Measurements from ENCODE around the gene DDX55. TPM values are rescaled to one million over a fixed set of nuclear protein-coding genes. Genes with fewer than 3 reads are reported as not detected.

The DDX55 gene
- total and polyA plus RNA-seq, 12 donors = 3.2 to 14.0 (median 5.3) TPM

DNA sequence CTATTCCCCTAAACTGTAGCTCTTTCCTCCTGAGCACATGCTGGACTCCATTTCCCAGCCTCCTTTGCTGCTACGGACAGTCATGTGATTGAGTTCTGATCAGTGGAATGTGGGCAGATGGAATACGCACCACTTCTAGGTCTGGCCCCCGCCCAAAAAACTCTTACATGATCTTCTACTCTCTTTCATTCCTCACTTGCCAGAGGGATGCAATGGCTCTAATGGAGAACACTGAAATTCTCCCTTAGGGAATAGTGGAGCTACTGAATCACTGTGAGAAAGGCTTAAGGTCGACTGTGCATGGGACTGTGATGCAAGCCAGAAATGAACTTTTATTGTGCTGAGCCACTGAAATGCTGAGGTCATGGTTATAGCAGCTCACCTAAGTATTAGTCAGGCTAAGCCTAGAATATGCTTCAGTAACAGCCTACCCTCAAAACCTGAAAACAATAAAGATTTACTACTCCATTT is 30.5 kb upstream of the DDX55 start:
- no peaks in the 10 kb centered on the region for H3K27me3 ChIP-seq
- peaks cover 0 to 5% (median 0%) of the 10 kb centered on the region in 11 donors for H3K9me3 ChIP-seq
- no peak overlapping the region for H3K4me3 ChIP-seq
- intact Hi-C loops (cut with DNase I) = loop anchor here in 1 of 10 donors (10.0 kb wide), 1 partner anchor 87 kb away; no protein-coding TSS in a partner anchor
- DNase-seq (peak; percentile 31 to 38), ATAC-seq (peak in 7 of 8 donors; percentile 46 to 90 (median 71))
- TF ChIP-seq, protein P1, sequence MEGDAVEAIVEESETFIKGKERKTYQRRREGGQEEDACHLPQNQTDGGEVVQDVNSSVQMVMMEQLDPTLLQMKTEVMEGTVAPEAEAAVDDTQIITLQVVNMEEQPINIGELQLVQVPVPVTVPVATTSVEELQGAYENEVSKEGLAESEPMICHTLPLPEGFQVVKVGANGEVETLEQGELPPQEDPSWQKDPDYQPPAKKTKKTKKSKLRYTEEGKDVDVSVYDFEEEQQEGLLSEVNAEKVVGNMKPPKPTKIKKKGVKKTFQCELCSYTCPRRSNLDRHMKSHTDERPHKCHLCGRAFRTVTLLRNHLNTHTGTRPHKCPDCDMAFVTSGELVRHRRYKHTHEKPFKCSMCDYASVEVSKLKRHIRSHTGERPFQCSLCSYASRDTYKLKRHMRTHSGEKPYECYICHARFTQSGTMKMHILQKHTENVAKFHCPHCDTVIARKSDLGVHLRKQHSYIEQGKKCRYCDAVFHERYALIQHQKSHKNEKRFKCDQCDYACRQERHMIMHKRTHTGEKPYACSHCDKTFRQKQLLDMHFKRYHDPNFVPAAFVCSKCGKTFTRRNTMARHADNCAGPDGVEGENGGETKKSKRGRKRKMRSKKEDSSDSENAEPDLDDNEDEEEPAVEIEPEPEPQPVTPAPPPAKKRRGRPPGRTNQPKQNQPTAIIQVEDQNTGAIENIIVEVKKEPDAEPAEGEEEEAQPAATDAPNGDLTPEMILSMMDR (IDR thresholded peaks at IDR 0.05) = no peak
- peaks cover 0 to 5% (median 0%) of the 10 kb centered on the region in 9 donors for H3K4me1 ChIP-seq
- peaks cover 0 to under 1% (median 0%) of the 10 kb centered on the region in 9 donors for H3K36me3 ChIP-seq
- H3K27ac ChIP-seq = peak overlapping the region in 1 of 10 donors; percentile 20
- 25 to 40% methylated on average over 4 of the region's 4 CpGs for WGBS, 2 donors

DNA sequence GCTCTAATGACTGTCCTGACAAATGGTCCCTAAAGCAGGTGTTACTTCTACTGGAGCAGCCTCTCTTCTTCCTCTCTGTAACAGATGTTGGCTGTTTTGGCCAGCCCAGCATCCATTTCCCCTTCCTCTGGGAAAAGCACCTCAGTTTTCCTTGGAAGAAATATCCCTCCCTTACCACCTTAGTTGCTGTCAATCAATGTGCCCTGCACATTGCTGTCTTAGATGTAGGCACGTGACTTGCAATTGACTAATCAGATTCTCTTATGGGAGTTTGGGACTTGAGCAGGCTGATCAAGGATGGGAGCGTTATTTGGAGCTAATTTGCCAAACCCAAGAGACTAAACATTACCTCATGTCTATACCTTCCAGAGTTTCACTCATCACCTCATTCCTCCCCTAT is 29.5 kb upstream of the DDX55 start:
- DNase-seq (no peak), ATAC-seq (no peak)
- Histone ChIP-seq H3K36me3 (peaks cover 0 to 11% (median 0%) of the 10 kb centered on the region in 9 donors), H3K9me3 (peaks cover 0 to 5% (median 0%) of the 10 kb centered on the region in 11 donors), H3K4me3 (no peak overlapping the region), H3K4me1 (peaks cover 0 to 5% (median 0%) of the 10 kb centered on the region in 9 donors), H3K27ac (no peak overlapping the region), H3K27me3 (no peaks in the 10 kb centered on the region)
- TF ChIP-seq, protein P1 (IDR thresholded peaks at IDR 0.05) = no peak
- intact Hi-C loops (cut with DNase I) = loop anchor here in 1 of 10 donors (10.0 kb wide), 1 partner anchor 88 kb away; no protein-coding TSS in a partner anchor
- 49 to 73% methylated on average over 2 of the region's 2 CpGs for WGBS, 2 donors

DNA sequence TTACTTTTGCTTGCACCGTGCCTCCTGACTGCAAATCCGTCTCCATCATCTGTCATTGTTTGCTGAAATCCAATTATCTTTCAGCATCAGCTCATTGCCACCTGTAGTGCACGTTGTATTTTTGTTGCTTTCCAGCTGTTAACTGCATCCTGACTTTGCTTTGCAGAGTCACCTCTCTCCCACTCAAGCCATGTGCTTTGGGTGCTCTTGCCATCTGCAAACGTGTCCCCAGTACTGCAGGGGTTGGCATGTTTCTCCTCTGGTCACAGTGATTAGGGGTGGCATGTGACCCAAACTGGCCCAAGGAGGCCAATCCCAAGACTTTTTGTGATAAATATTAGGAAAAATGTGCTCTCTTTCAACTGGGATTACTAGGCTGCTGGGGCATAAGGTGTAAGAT is 28.0 kb upstream of the DDX55 start:
- peaks cover 0 to 5% (median 0%) of the 10 kb centered on the region in 9 donors for H3K4me1 ChIP-seq
- ATAC-seq = no peak
- no peak overlapping the region for H3K4me3 ChIP-seq
- H3K27ac ChIP-seq = no peak overlapping the region
- H3K36me3 ChIP-seq = peaks cover 0 to 13% (median 0%) of the 10 kb centered on the region in 9 donors
- no peaks in the 10 kb centered on the region for H3K27me3 ChIP-seq
- intact Hi-C loops (cut with DNase I) = loop anchor here in 1 of 10 donors (10.0 kb wide), 1 partner anchor 89 kb away; no protein-coding TSS in a partner anchor
- peaks cover 0 to 5% (median 0%) of the 10 kb centered on the region in 11 donors for H3K9me3 ChIP-seq
- TF ChIP-seq, protein P1 (IDR thresholded peaks at IDR 0.05) = no peak
- no peak for DNase-seq
- 35 to 39% methylated on average over 4 of the region's 4 CpGs for WGBS, 2 donors

DNA sequence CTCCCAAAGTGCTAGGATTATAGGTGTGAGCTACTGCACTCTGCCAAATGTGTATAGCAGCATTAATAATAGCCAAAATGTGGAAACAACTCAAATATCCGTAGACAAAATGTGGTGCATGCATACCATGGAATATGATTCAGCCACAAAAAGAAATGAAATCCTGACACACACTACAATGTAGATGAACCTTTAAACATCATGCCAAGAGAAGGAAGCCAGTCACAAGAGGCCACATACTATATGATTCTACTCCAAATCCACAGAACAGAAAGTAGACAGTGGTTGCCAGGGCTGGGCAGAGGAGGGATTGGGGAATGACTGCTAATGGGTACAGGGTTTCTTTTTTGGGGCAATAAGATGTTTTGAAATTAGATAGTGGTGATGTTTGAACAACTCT is 25.3 kb upstream of the DDX55 start:
- peaks cover 0 to 13% (median 0%) of the 10 kb centered on the region in 9 donors for H3K36me3 ChIP-seq
- H3K4me3 ChIP-seq = no peak overlapping the region
- WGBS, 2 donors = 89 to 93% methylated on average over 1 of the region's 1 CpG
- ATAC-seq = no peak
- DNase-seq = no peak
- H3K9me3 ChIP-seq = peaks cover 0 to 5% (median 0%) of the 10 kb centered on the region in 11 donors
- no peaks in the 10 kb centered on the region for H3K27me3 ChIP-seq
- H3K27ac ChIP-seq = no peak overlapping the region
- intact Hi-C loops (cut with DNase I) = loop anchor here in 2 of 10 donors (5.0 to 10.0 kb wide), 2 partner anchors 44 to 92 kb away; partner anchors contain the start of gene RILPL1 (in 1 of the 2)
- peaks cover 0 to 10% (median 3%) of the 10 kb centered on the region in 9 donors for H3K4me1 ChIP-seq
- TF ChIP-seq, protein P1 (IDR thresholded peaks at IDR 0.05) = no peak

All from heart right ventricle (tissue), 16 donors.